ENCODE data around the gene ALKBH5. TPM values are rescaled to one million over a fixed set of nuclear protein-coding genes. Genes with fewer than 3 reads are reported as not detected.

The ALKBH5 gene
- total RNA-seq, 1 donor from 2014 or later: 92.6 TPM

DNA sequence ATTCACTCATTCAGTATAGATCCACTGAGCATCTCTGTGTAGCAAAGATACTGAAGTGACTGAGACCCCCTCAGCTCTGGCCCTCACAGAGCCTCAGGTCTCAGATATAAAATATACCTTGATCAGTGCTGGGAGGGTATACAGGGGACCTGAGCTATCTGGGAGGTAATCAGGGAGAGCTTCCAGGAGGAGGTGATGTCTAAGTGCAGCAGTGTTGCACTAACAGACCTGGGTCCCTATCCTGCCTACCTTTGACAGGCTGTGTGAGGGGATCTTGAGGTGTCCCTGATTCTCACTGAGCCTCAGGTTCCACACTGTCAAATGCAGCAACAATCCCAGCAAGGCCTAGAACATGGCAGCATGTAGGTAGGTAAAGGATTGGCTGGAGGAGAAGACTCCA, 6.5 kb upstream of the ALKBH5 start:
- Mint-ChIP-seq H3K4me3 (ENCODE audit: unreplicated experiment) (no peak overlapping the region), H3K27me3 (ENCODE audit: low read depth, unreplicated experiment) (peaks cover 12% of the 10 kb centered on the region)

DNA sequence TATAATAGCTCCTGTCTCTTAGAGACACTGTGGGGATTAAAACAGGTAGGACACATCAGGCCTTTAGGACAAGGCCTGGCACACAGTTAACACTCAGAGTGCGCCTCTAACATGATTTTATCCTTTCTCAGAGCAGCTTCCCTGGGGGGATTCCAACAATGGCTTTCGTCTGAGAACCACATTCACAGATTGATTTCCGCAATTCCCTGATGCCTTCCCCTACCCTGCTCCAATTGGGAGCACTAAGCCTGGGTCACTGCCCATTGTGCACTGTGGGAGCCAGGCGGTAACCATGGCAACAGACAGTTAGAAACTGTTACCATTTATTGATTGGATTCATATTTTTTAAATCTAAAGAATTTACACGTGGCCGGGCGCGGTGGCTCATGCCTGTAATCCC, 5.9 kb upstream of the ALKBH5 start:
- Histone ChIP-seq H3K9me3 (ENCODE audit: insufficient read depth, low read depth, low read length) (no peaks in the 10 kb centered on the region), H3K4me3 (ENCODE audit: insufficient read depth, low read depth, low read length) (no peak overlapping the region), H3K4me2 (ENCODE audit: low read length) (no peak overlapping the region), H4K20me1 (ENCODE audit: insufficient read depth, low read length) (no peaks in the 10 kb centered on the region), H2AFZ (ENCODE audit: low read depth, low read length) (no peak overlapping the region), H3K79me2 (ENCODE audit: insufficient read depth, low read length) (no peaks in the 10 kb centered on the region), H3K4me1 (ENCODE audit: insufficient read depth, low read length) (peaks cover 7% of the 10 kb centered on the region), H3K27me3 (ENCODE audit: insufficient read depth, low read length) (no peaks in the 10 kb centered on the region), H3K9ac (ENCODE audit: low read length) (no peak overlapping the region), H3K36me3 (ENCODE audit: insufficient read depth, low read length) (no peaks in the 10 kb centered on the region), H3K27ac (ENCODE audit: low read depth, low read length) (no peak overlapping the region)
- Mint-ChIP-seq H3K27me3 (ENCODE audit: low read depth, unreplicated experiment) (peaks cover 6% of the 10 kb centered on the region), H3K36me3 (ENCODE audit: low read depth, unreplicated experiment) (peaks cover 4% of the 10 kb centered on the region), H3K4me1 (ENCODE audit: low read depth, unreplicated experiment) (peaks cover 5% of the 10 kb centered on the region), H3K9me3 (ENCODE audit: unreplicated experiment) (peaks cover 2% of the 10 kb centered on the region), H3K27ac (ENCODE audit: unreplicated experiment) (no peak overlapping the region), H3K4me3 (ENCODE audit: unreplicated experiment) (no peak overlapping the region)
- DNase-seq (ENCODE audit: low read depth) (no peak), FAIRE-seq (no peak)
- TF ChIP-seq, protein P1, sequence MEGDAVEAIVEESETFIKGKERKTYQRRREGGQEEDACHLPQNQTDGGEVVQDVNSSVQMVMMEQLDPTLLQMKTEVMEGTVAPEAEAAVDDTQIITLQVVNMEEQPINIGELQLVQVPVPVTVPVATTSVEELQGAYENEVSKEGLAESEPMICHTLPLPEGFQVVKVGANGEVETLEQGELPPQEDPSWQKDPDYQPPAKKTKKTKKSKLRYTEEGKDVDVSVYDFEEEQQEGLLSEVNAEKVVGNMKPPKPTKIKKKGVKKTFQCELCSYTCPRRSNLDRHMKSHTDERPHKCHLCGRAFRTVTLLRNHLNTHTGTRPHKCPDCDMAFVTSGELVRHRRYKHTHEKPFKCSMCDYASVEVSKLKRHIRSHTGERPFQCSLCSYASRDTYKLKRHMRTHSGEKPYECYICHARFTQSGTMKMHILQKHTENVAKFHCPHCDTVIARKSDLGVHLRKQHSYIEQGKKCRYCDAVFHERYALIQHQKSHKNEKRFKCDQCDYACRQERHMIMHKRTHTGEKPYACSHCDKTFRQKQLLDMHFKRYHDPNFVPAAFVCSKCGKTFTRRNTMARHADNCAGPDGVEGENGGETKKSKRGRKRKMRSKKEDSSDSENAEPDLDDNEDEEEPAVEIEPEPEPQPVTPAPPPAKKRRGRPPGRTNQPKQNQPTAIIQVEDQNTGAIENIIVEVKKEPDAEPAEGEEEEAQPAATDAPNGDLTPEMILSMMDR (IDR thresholded peaks at IDR 0.05; ENCODE audit: insufficient read depth, low read depth, low read length): no peak
- no peak for TF ChIP-seq EZH2 (IDR thresholded peaks at IDR 0.05; ENCODE audit: insufficient read depth, low read length)

More for the DNA sequence above, 6.5 kb upstream of the ALKBH5 start:
- H3K27ac ChIP-seq (ENCODE audit: low read depth, low read length): no peak overlapping the region
- no peak overlapping the region for H3K4me2 ChIP-seq (ENCODE audit: low read length)
- Mint-ChIP-seq H3K36me3 (ENCODE audit: low read depth, unreplicated experiment) (peaks cover 4% of the 10 kb centered on the region), H3K27ac (ENCODE audit: unreplicated experiment) (no peak overlapping the region), H3K4me1 (ENCODE audit: low read depth, unreplicated experiment) (peaks cover 4% of the 10 kb centered on the region), H3K9me3 (ENCODE audit: unreplicated experiment) (peaks cover 2% of the 10 kb centered on the region)
- TF ChIP-seq, protein P1 (IDR thresholded peaks at IDR 0.05; ENCODE audit: insufficient read depth, low read depth, low read length): no peak
- no peak for TF ChIP-seq EZH2 (IDR thresholded peaks at IDR 0.05; ENCODE audit: insufficient read depth, low read length)
- H3K9ac ChIP-seq (ENCODE audit: low read length): no peak overlapping the region
- H3K4me3 ChIP-seq (ENCODE audit: insufficient read depth, low read depth, low read length): no peak overlapping the region
- H3K79me2 ChIP-seq (ENCODE audit: insufficient read depth, low read length): no peaks in the 10 kb centered on the region
- FAIRE-seq: no peak
- peaks cover 5% of the 10 kb centered on the region for H3K4me1 ChIP-seq (ENCODE audit: insufficient read depth, low read length)
- H3K9me3 ChIP-seq (ENCODE audit: insufficient read depth, low read depth, low read length): no peaks in the 10 kb centered on the region
- no peak overlapping the region for H2AFZ ChIP-seq (ENCODE audit: low read depth, low read length)
- no peaks in the 10 kb centered on the region for H3K36me3 ChIP-seq (ENCODE audit: insufficient read depth, low read length)
- DNase-seq (ENCODE audit: low read depth): no peak
- H4K20me1 ChIP-seq (ENCODE audit: insufficient read depth, low read length): no peaks in the 10 kb centered on the region
- no peaks in the 10 kb centered on the region for H3K27me3 ChIP-seq (ENCODE audit: insufficient read depth, low read length)

DNA sequence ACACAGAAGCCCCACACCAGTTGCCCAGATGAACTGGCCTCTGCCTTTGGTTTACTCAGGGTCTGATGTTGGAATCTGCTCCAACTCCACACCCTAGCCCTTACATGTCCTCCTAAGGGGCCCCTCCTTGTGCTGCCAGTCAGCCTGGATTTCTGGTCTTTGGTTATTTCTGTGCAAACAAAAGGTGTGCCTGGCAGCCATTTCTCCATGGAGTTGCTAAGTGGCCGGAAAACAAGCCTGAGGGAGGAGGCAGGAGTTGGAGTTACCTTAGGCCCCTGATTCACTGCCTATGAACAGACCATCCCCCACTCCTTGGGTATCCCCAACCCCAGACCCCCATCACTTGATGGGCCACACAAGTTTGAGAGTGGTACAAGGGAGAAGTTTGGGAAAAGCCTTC, 4.4 kb upstream of the ALKBH5 start:
- Histone ChIP-seq H3K27ac (ENCODE audit: low read depth, low read length) (no peak overlapping the region), H3K4me1 (ENCODE audit: insufficient read depth, low read length) (peaks cover 7% of the 10 kb centered on the region), H3K9ac (ENCODE audit: low read length) (no peak overlapping the region), H3K79me2 (ENCODE audit: insufficient read depth, low read length) (peaks cover 5% of the 10 kb centered on the region), H3K4me3 (ENCODE audit: insufficient read depth, low read depth, low read length) (no peak overlapping the region), H2AFZ (ENCODE audit: low read depth, low read length) (no peak overlapping the region), H3K27me3 (ENCODE audit: insufficient read depth, low read length) (no peaks in the 10 kb centered on the region), H4K20me1 (ENCODE audit: insufficient read depth, low read length) (no peaks in the 10 kb centered on the region), H3K4me2 (ENCODE audit: low read length) (no peak overlapping the region), H3K36me3 (ENCODE audit: insufficient read depth, low read length) (no peaks in the 10 kb centered on the region), H3K9me3 (ENCODE audit: insufficient read depth, low read depth, low read length) (no peaks in the 10 kb centered on the region)
- DNase-seq (ENCODE audit: low read depth) (no peak), FAIRE-seq (no peak)
- H3K9me3 Mint-ChIP-seq (ENCODE audit: unreplicated experiment): peaks cover 2% of the 10 kb centered on the region
- peaks cover 2% of the 10 kb centered on the region for H3K36me3 Mint-ChIP-seq (ENCODE audit: low read depth, unreplicated experiment)
- no peak overlapping the region for H3K4me3 Mint-ChIP-seq (ENCODE audit: unreplicated experiment)
- TF ChIP-seq EZH2 (IDR thresholded peaks at IDR 0.05; ENCODE audit: insufficient read depth, low read length): no peak
- TF ChIP-seq, protein P1 (IDR thresholded peaks at IDR 0.05; ENCODE audit: insufficient read depth, low read depth, low read length): no peak
- peaks cover 5% of the 10 kb centered on the region for H3K27me3 Mint-ChIP-seq (ENCODE audit: low read depth, unreplicated experiment)
- H3K27ac Mint-ChIP-seq (ENCODE audit: unreplicated experiment): no peak overlapping the region
- peaks cover 5% of the 10 kb centered on the region for H3K4me1 Mint-ChIP-seq (ENCODE audit: low read depth, unreplicated experiment)
